ENCODE results near the gene PRRT3. TPM values are rescaled to one million over a fixed set of nuclear protein-coding genes. Genes with fewer than 3 reads are reported as not detected.

Gene PRRT3
- total and polyA plus RNA-seq, 2 of the 8 experiments (the other 6 are each of a cell fraction or from before 2014, with no cell fraction given) = 9.0 to 9.2 TPM

DNA sequence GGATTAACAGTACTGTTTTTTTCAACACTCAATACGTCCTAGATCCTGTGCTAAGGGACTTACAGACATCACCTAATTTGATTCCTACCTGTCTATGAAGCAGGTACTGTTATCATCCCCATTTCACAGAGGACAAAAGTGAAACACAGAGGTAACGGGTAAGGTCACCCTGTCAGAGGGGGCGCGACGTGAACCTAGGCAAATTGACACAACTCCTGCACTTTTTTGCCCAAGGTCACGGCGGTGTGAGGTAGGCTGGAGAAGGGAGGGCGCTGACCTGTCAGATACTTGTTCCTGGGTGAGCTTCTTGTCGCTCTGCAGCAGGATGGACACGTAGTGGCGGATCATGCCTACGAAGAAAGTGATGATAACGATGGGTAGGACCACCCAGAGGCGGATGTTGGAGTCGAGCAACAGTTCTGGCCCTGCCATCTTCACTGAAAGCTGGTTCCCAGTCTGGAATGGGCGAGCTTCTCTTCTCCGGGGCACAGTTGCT is 34.1 kb upstream of the PRRT3 start (continued):
- TF ChIP-seq CBX5 (IDR thresholded peaks at IDR 0.05; ENCODE audit: low read depth, low read length) = no peak

Measured in H1 (cell line).